ENCODE results near the gene CADPS2. TPM values are rescaled to one million over a fixed set of nuclear protein-coding genes. Genes with fewer than 3 reads are reported as not detected.

CADPS2 gene
- total and polyA plus RNA-seq, 2 donors (not counting 1 experiment from before 2014, with no cell fraction given): not detected

- CTCF ChIA-PET: no interaction called here
Measured at GRCh38 chr7:122715183-122715582, 171.1 kb downstream of the CADPS2 start.

DNA sequence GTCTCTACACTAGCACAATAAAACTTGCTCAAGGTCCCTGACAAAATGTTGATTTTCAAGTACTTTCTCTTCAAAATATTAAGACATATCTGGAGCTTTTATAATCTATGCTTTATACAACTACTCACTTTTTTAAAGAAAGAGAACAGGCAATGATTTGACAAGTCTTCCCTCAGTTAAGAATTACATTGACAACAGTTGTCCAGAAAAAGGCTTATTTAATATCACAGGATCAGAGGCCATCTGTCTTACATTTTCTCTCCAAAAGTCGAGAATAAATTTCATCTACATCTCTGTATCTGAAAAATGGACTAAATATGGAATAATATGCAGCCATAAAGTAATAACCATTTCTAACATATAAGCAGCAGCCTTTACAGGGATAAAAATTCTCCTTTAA is 175.3 kb downstream of the CADPS2 start:
- no peaks in the 10 kb centered on the region for H3K27me3 ChIP-seq (replicated peaks in 1 of 4; ENCODE audit: control extremely low read depth in 1 of 4, control insufficient read depth in 3 of 4, insufficient read depth in 4 of 4, low read length in 3 of 4)
- H3K4me3 ChIP-seq (ENCODE audit: control extremely low read depth in 1 of 5, extremely low read depth in 1 of 5, insufficient read depth in 1 of 5, low read depth in 2 of 5, low read length in 4 of 5): no peak overlapping the region
- H3K36me3 ChIP-seq (replicated peaks in 1 of 2; ENCODE audit: control extremely low read depth in 1 of 2, control insufficient read depth in 1 of 2, extremely low read depth in 1 of 2, insufficient read depth in 2 of 2, low read length in 1 of 2): no peaks in the 10 kb centered on the region
- intact Hi-C loops (cut with micrococcal nuclease): no loop called here
- Mint-ChIP-seq H3K27ac (no peak overlapping the region), H3K9me3 (ENCODE audit: insufficient read depth) (no peaks in the 10 kb centered on the region), H3K4me3 (no peak overlapping the region), H3K4me1 (no peaks in the 10 kb centered on the region), H3K27me3 (no peaks in the 10 kb centered on the region)
- no peak overlapping the region for H3K4me2 ChIP-seq (replicated peaks; ENCODE audit: low read depth, low read length, poor library complexity, severe bottlenecking)
- no peak overlapping the region for H3K9ac ChIP-seq (ENCODE audit: low read length)
- H4K20me1 ChIP-seq (ENCODE audit: control insufficient read depth, insufficient read depth, low read length, poor library complexity, severe bottlenecking): no peaks in the 10 kb centered on the region
- H3K27ac ChIP-seq (ENCODE audit: low read length in 2 of 2): no peak overlapping the region
- no peak overlapping the region for H2AFZ ChIP-seq (ENCODE audit: insufficient read depth, low read depth, low read length, poor library complexity, severe bottlenecking)
- no peaks in the 10 kb centered on the region for H3K79me2 ChIP-seq (ENCODE audit: control insufficient read depth, insufficient read depth, low read length)
- H3K9me3 ChIP-seq (ENCODE audit: control extremely low read depth in 1 of 3, control insufficient read depth in 2 of 3, insufficient read depth in 1 of 3, low read length in 2 of 3): no peaks in the 10 kb centered on the region
- WGBS (ENCODE audit: insufficient coverage): no CpG with 5 or more reads among the region's 1 CpG
- TF ChIP-seq EZH2 (IDR thresholded peaks at IDR 0.05; ENCODE audit: borderline replicate concordance, insufficient read depth, low read depth, low read length, poor library complexity, severe bottlenecking): no peak
- H3K4me1 ChIP-seq (ENCODE audit: control insufficient read depth in 2 of 2, insufficient read depth in 2 of 2, low read length in 2 of 2): no peaks in the 10 kb centered on the region
- ATAC-seq (ENCODE audit: low read depth): no peak
- ChIA-PET POLR2A (no interaction called here), CTCF (no interaction called here)
- DNase-seq: no peak

More at GRCh38 chr7:122715183-122715582, 171.1 kb downstream of the CADPS2 start:
- H3K4me3 Mint-ChIP-seq: no peak overlapping the region
- WGBS (ENCODE audit: insufficient coverage): 94% methylated on average over 3 of the region's 3 CpGs
- no peak overlapping the region for H3K27ac Mint-ChIP-seq
- Histone ChIP-seq H2AFZ (ENCODE audit: insufficient read depth, low read depth, low read length, poor library complexity, severe bottlenecking) (no peak overlapping the region), H3K4me2 (replicated peaks; ENCODE audit: low read depth, low read length, poor library complexity, severe bottlenecking) (no peak overlapping the region), H3K4me1 (ENCODE audit: control insufficient read depth in 2 of 2, insufficient read depth in 2 of 2, low read length in 2 of 2) (no peaks in the 10 kb centered on the region), H4K20me1 (ENCODE audit: control insufficient read depth, insufficient read depth, low read length, poor library complexity, severe bottlenecking) (no peaks in the 10 kb centered on the region), H3K27ac (ENCODE audit: low read length in 2 of 2) (no peak overlapping the region), H3K27me3 (replicated peaks in 1 of 4; ENCODE audit: control extremely low read depth in 1 of 4, control insufficient read depth in 3 of 4, insufficient read depth in 4 of 4, low read length in 3 of 4) (no peaks in the 10 kb centered on the region), H3K9me3 (ENCODE audit: control extremely low read depth in 1 of 3, control insufficient read depth in 2 of 3, insufficient read depth in 1 of 3, low read length in 2 of 3) (peaks cover 0 to 4% (median 0%) of the 10 kb centered on the region in 3 donors), H3K9ac (ENCODE audit: low read length) (no peak overlapping the region), H3K36me3 (replicated peaks in 1 of 2; ENCODE audit: control extremely low read depth in 1 of 2, control insufficient read depth in 1 of 2, extremely low read depth in 1 of 2, insufficient read depth in 2 of 2, low read length in 1 of 2) (no peaks in the 10 kb centered on the region), H3K79me2 (ENCODE audit: control insufficient read depth, insufficient read depth, low read length) (no peaks in the 10 kb centered on the region), H3K4me3 (ENCODE audit: control extremely low read depth in 1 of 5, extremely low read depth in 1 of 5, insufficient read depth in 1 of 5, low read depth in 2 of 5, low read length in 4 of 5) (no peak overlapping the region)
- intact Hi-C loops (cut with micrococcal nuclease): no loop called here
- no peaks in the 10 kb centered on the region for H3K9me3 Mint-ChIP-seq (ENCODE audit: insufficient read depth)
- no peaks in the 10 kb centered on the region for H3K27me3 Mint-ChIP-seq
- no peaks in the 10 kb centered on the region for H3K4me1 Mint-ChIP-seq
- no peak for TF ChIP-seq EZH2 (IDR thresholded peaks at IDR 0.05; ENCODE audit: borderline replicate concordance, insufficient read depth, low read depth, low read length, poor library complexity, severe bottlenecking)
- TF ChIP-seq, protein P1, sequence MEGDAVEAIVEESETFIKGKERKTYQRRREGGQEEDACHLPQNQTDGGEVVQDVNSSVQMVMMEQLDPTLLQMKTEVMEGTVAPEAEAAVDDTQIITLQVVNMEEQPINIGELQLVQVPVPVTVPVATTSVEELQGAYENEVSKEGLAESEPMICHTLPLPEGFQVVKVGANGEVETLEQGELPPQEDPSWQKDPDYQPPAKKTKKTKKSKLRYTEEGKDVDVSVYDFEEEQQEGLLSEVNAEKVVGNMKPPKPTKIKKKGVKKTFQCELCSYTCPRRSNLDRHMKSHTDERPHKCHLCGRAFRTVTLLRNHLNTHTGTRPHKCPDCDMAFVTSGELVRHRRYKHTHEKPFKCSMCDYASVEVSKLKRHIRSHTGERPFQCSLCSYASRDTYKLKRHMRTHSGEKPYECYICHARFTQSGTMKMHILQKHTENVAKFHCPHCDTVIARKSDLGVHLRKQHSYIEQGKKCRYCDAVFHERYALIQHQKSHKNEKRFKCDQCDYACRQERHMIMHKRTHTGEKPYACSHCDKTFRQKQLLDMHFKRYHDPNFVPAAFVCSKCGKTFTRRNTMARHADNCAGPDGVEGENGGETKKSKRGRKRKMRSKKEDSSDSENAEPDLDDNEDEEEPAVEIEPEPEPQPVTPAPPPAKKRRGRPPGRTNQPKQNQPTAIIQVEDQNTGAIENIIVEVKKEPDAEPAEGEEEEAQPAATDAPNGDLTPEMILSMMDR (IDR thresholded peaks at IDR 0.05): no peak
- POLR2A ChIA-PET: no interaction called here
- DNase-seq: no peak
- ATAC-seq (ENCODE audit: low read depth): no peak
